ENCODE data around the gene CMSS1.

CMSS1 gene

DNA sequence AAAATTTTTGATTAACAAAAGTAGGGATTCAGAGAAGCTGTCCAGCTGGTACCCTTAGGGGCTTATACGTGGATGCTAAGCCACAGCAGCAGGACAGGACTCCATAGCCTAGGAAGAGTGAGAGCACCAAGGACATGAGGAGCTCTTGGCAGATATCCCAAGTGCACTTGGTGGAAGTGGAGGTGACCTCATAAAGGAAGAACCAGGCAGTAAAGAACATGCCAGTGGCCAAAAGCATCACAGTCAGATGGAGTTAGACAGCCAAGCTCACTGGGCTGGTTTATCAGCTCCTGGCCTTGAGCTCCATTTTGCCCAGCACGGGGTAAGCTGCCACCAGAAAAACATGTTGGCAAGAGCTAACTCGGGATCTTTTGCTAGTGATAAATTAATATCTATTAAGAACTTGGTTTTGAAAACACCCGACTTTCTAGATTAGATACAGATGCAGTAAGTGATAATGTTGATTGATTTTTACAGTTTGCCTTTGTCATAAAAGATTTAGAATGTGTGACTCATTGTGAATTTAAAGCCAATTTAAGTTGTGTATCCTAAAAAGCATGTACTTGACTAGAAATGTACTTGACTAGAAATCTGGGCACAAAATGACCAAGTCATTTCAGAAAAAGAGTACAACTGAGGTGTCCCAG is 108.0 kb downstream of the CMSS1 start:
- H3K4me3 ChIP-seq (ENCODE audit: low read length), result no peak overlapping the region
- DNase-seq (ENCODE audit: low read depth), result peak; percentile 88
- TF ChIP-seq, protein P1, sequence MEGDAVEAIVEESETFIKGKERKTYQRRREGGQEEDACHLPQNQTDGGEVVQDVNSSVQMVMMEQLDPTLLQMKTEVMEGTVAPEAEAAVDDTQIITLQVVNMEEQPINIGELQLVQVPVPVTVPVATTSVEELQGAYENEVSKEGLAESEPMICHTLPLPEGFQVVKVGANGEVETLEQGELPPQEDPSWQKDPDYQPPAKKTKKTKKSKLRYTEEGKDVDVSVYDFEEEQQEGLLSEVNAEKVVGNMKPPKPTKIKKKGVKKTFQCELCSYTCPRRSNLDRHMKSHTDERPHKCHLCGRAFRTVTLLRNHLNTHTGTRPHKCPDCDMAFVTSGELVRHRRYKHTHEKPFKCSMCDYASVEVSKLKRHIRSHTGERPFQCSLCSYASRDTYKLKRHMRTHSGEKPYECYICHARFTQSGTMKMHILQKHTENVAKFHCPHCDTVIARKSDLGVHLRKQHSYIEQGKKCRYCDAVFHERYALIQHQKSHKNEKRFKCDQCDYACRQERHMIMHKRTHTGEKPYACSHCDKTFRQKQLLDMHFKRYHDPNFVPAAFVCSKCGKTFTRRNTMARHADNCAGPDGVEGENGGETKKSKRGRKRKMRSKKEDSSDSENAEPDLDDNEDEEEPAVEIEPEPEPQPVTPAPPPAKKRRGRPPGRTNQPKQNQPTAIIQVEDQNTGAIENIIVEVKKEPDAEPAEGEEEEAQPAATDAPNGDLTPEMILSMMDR (IDR thresholded peaks at IDR 0.05; ENCODE audit: insufficient read depth, low read depth, low read length, missing control alignments), result no peak

DNA sequence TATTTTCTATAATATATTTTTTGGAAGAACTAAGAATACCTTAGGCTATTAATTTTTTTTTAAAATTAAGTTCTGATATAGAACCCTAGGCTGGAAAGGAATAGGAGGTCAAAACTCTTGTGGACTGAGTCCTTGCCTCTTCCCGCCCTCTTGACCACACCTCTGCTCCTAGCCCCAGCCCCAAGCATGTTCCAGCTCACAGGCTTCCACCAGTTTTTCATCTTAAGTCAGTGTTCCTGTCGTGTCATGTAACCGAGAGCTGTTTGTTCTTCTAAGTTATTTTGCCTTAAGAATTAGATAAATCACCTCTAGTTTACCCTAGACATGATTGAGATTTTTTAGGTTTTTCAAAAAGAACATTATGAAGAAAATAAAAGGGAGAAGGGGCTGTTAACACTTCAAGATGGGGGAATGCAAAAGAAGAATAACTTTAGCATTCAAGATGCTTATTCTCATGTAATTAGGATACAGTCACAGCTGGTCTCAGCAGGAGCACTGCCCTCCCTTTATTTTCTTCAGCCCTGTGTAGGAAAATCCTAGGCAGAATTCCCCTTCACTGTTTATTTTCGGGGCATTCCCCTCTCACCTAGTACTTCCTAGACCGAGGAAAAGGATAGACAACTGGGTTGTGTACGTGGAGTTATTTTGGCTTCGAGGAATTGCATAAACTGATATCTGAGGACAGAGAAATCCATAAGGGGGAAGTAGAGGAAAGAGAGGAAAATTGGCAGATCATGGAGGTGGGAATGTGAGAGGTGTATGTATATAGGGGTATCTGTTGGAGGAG is 110.2 kb downstream of the CMSS1 start:
- TF ChIP-seq, protein P1 (IDR thresholded peaks at IDR 0.05; ENCODE audit: insufficient read depth, low read depth, low read length, missing control alignments), result no peak
- H3K4me3 ChIP-seq (ENCODE audit: low read length), result no peak overlapping the region
- DNase-seq (ENCODE audit: low read depth), result no peak

DNA sequence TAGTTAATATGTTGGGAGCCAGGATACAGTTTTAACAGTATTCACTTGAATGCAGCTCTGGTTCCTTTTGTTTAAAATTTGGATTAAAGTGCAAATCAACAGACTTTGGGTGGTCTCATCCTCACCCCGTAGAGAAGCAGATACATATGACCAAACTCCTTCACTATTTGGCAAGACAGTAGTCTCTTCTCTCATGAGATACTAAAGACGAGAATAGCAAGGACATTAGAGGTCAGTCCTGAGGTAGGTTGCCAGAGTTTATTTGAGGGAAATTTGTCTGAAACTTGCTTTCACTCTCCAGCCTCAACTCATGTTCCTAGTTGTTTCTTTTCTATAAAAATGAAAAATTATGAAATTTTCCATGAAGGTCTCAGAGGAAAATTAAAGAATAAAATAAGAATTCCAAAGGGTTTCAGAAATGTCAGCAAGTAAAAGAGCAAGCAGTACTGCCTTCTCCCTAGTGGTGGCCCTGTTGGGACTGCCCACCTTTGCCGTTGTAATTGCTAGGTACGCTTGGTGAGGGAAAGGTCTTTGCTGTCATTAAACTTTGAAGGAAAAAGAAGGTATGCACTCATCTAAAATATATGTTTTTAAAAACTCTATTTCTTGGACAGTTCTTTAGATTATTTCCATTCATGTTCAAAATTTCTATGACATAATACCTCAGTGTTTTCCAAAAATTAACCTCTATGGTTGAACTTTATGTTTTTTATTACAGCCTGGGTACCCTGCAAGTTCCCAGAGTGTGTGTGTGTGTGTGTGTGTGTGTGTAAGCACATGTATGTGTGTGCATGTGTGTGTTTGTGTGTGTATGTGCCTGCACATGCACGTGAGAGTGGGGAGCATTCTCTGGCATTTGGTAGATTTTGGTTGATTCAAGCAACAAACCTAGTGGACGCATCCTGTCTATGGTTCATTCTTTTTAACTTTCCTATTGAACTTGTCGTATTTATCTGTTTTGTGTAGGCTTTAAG is 111.4 kb downstream of the CMSS1 start:
- H3K4me3 ChIP-seq (ENCODE audit: low read length), result no peak overlapping the region
- TF ChIP-seq, protein P1 (IDR thresholded peaks at IDR 0.05; ENCODE audit: insufficient read depth, low read depth, low read length, missing control alignments), result peak; percentile 6

DNA sequence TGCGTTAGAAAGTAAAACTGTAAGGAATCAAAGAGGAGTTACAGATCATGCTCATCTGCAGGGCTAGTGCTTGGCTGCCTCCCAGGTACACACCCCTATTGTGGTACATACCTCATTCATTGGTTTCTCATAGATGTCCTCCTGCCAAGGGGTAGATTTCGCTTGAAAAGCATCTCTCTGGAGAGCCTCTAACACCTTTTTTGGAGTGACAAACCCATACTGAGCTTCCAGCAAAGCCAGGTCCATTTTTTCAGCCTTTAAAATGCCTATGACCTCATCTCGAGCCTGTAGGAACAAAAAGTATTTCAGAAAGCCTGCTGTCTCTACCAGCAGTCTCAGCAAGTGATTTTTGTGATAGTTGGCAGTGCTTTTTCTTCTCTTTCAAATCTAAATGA is 112.1 kb downstream of the CMSS1 start:
- TF ChIP-seq, protein P1 (IDR thresholded peaks at IDR 0.05; ENCODE audit: insufficient read depth, low read depth, low read length, missing control alignments), result no peak
- H3K4me3 ChIP-seq (ENCODE audit: low read length), result no peak overlapping the region
- peak; percentile 81 for DNase-seq (ENCODE audit: low read depth)

More for the DNA sequence above, 111.4 kb downstream of the CMSS1 start:
- no peak for DNase-seq (ENCODE audit: low read depth)

DNA sequence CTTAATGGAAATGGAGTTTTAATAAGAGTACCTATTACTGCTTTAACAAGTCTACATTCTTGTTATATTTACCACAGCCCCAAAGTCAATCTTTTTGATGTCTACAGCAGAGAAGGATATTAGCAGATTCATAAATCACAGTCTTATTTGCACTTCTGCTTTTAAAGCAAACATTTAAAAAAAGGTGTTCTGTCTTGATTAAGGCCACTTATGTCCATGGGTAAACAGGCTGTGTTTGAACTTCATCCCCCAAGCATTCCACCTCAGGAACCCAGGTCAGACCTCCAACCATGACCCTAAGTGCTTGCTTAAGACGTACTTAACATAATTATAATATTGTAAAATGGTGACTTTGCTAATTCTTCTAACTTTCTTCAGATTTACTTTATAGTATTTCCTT is 113.4 kb downstream of the CMSS1 start:
- TF ChIP-seq, protein P1 (IDR thresholded peaks at IDR 0.05; ENCODE audit: insufficient read depth, low read depth, low read length, missing control alignments), result no peak
- DNase-seq (ENCODE audit: low read depth), result no peak
- no peak overlapping the region for H3K4me3 ChIP-seq (ENCODE audit: low read length)

DNA sequence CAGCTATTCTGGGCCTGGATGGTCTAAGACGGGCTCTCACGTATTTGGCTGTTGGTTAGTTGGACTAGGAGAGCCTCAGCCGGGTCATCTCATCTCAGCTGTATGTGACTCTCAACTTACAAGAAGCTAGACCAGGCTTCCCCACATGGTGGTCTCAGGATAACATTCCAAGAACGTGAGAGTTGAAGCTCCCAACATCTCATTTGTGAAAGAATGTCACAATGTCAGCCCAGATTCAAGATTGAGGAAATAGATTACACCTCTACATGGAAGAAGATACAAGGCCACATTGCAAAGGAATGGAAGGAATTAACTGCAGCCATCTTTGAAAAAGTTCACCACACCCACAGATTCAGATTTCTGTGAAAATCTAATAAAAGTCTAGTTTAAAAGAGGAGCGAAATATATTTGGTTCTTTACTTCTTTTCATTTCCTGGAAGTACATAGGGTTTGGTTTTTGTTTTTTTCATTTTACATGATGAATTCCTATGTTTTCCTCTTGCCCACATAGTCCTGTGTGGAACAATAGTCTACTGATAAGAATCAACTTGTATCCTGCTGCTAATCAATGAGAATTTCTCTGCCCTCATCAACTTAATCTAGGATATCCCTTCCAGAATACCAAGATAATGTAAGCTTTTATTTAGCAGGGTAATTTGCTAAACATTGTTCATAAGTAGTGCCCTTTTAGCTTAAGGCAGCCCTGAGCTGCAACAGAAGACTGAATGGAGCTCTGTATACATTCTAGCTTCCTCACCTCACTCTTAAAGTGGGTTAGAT is 116.5 kb downstream of the CMSS1 start:
- H3K4me3 ChIP-seq (ENCODE audit: low read length), result no peak overlapping the region
- TF ChIP-seq, protein P1 (IDR thresholded peaks at IDR 0.05; ENCODE audit: insufficient read depth, low read depth, low read length, missing control alignments), result no peak
- no peak for DNase-seq (ENCODE audit: low read depth)

All from epithelial cell of esophagus (primary cell).